H1 (cell line): ENCODE results near the gene SWT1.

Experiments
- CTCF ChIP-seq, 3 experiments: IDR thresholded peaks; 1 replicate in 2 of 3; 2 replicates in 1 of 3; pipeline versions ENCODE4 v1.5.1 to v1.6.1; 2011; ENCODE audit warnings: low read length in 3 of 3, mild to moderate bottlenecking in 3 of 3, inconsistent platforms in 2 of 3, low read depth in 1 of 3, moderate library complexity in 1 of 3; ENCODE audit not compliant: insufficient read depth in 1 of 3; ENCODE audit errors: control extremely low read depth in 1 of 3
- MAX ChIP-seq: IDR thresholded peaks from 2 replicates; pipeline ENCODE4 v1.6.1; 2012; ENCODE audit warnings: inconsistent platforms
- PHF8 ChIP-seq: fragments of 200-600 bp; sonication (generic); conservative IDR thresholded peaks from 2 replicates; pipeline ENCODE4 v1.7.1; 2012; ENCODE audit warnings: low read depth, mild to moderate bottlenecking, inconsistent platforms, low read length, moderate library complexity
- POLR2A ChIP-seq, 2 experiments: IDR thresholded peaks; 1 replicate in 1 of 2; 2 replicates in 1 of 2; pipeline ENCODE4 v1.6.1; 2011; ENCODE audit warnings: low read depth in 2 of 2, low read length in 2 of 2, mild to moderate bottlenecking in 2 of 2; ENCODE audit errors: control extremely low read depth in 1 of 2
- POLR2AphosphoS5 ChIP-seq: IDR thresholded peaks from 2 replicates; pipeline ENCODE4 v1.6.1; 2011; ENCODE audit warnings: low read depth, low read length
- POU5F1 ChIP-seq: IDR thresholded peaks from 2 replicates; pipeline ENCODE4 v1.6.1; 2011; ENCODE audit warnings: low read depth, mild to moderate bottlenecking, low read length, moderate library complexity
- RNF2 ChIP-seq: fragments of 200-900, 300-1000 bp; sonication (generic); IDR thresholded peaks from 2 replicates; pipeline ENCODE4 v1.7.1; 2016; ENCODE audit warnings: borderline replicate concordance, low read depth, mild to moderate bottlenecking, antibody characterized with exemption, low read length; ENCODE audit not compliant: poor library complexity, severe bottlenecking; ENCODE audit errors: missing control alignments
- TAF1 ChIP-seq: IDR thresholded peaks from 2 replicates; pipeline ENCODE4 v1.6.1; 2011; ENCODE audit warnings: mild to moderate bottlenecking, low read depth, low read length

- TF ChIP-seq CTCF (IDR thresholded peaks at IDR 0.05; ENCODE audit: control extremely low read depth in 1 of 3, insufficient read depth in 1 of 3, low read depth in 1 of 3, low read length in 3 of 3) (peak; percentile 47 to 68 (median 64)), POLR2AphosphoS5 (peak; percentile 84), PHF8 (peak; percentile 65), POU5F1 (no peak), POLR2A (IDR thresholded peaks at IDR 0.05; ENCODE audit: control extremely low read depth in 1 of 2, low read depth in 2 of 2, low read length in 2 of 2) (peak; percentile 86 to 95), TAF1 (peak; percentile 95), RNF2 (no peak), MAX (peak; percentile 98)
Measured at GRCh38 chr1:185317034-185317885, 160.3 kb downstream of the SWT1 start, which contains the start of gene IVNS1ABP.
